Left kidney (tissue), 2 donors: Measurements from ENCODE around the gene TEAD3. TPM values are rescaled to one million over a fixed set of nuclear protein-coding genes. Genes with fewer than 3 reads are reported as not detected.
A peak's percentile ranks its signal among the peaks of the same experiment; 100 is the strongest.

Source experiments
- DNase-seq: peaks from one replicate; pipeline ENCODE4 v3.0.0-alpha.2; 2013
- polyA plus RNA-seq: library from polyadenylated mRNA; unstranded; fragments of 120-200 nt; gene quantifications from one replicate; pipeline ENCODE4 v1.2.1, GENCODE V29; 2013; ENCODE audit not compliant: insufficient read length

TEAD3 gene
- polyA plus RNA-seq, 1 donor = 43.7 TPM

DNA sequence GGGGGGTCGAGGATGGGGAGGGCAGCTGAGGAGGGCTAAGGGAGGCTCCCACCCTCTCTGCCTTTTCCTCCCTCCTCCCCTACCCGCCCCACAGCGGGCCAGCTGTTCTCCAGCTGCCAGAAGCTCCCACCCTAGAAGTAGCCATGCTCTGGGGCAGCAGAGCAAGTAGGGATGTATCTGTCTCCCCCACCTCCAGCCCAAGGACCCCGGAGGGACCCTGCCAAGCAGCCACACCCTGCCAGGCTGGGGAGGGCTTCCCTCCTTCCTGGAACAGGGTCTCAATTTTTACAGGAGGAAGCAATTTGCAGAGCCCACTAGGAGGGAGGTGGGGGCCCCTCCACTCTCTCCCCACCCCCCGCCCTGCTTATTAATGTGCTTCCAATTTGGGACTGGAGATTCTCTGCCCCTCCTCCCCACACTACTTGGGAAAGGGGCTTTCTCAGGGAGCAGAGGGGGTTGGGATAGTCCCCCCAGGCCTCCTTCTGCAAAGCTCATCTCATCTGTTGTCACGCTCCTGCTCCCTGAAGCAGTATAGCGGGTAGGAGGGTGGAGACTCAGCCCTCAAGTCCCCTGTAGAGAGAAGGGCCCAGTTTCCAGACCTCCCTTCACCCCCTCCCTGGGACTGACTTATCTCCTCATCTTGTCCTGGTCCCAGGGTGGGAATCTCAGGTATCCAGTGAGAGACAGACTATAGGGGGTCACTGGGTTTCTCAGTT lies 4.5 kb downstream of the TEAD3 start:
- no peak for DNase-seq

DNA sequence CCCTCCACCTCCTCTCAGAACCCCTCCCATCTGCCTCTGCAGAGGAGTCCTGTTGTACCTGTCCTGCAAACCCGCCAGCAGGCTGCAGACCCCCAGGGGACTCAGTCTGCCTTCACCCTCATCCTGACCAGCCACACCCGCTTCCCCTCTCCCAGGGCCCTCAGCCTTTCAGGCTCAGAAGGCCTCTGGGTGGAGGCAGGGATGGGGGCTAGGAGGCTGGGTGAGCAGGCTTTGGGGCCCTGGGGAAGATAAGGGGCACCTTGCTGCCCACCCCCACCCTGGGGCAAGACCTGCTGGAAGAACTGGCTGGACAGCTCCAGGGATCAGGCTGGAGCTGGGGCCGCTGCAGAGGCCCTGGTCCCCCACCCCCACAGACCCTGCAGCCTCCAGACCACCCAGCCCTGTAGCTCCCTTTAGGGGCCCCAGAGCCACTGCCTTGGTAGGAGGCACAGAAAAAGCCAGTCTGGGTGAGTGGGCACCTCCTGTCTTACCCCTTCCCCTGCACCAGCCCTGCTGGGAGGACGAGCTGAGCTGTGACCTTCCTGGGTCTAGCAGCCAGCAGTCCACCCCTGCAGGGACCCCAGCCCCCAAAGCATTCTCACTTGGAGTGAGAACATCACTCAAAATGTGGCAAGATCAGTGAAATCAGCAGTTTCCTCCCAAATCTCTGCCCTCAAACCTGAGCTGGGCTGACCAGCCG lies 5.2 kb downstream of the TEAD3 start:
- DNase-seq = no peak

DNA sequence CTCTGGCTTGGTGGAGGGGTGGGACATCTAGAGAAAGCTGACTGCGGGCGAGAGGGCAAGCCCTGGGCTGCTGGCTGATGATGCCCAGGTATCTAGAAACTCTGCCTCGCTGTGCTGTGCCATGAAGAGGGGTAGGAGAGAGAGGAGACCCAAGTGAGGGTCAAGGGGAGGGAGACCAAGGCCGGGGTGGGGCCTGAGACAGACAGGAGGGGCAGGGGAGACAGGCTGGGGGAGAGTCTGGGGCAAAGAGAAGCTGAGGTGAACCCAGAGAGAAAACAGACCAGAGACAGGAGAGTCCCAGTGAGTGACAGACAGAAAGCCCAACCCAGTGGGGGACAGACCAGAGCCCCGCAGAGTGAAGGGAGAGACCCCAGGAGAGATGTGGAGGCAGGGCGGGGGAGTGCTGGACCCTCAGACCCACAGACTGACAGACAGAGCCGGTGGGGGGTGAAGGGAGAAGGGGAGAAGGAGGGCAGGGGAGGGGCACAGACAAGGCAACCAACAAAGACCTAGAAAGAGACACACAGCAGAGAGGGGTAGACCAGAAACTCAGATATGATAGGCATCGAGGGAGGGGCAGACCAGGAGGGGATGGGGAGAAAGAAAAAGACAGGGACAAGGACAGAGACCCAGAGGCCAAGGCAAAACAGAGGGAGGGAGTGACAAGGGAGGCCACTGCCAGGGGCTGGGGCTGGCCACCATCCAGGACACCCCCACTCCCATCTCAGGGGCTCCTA lies 5.9 kb downstream of the TEAD3 start:
- DNase-seq = no peak

DNA sequence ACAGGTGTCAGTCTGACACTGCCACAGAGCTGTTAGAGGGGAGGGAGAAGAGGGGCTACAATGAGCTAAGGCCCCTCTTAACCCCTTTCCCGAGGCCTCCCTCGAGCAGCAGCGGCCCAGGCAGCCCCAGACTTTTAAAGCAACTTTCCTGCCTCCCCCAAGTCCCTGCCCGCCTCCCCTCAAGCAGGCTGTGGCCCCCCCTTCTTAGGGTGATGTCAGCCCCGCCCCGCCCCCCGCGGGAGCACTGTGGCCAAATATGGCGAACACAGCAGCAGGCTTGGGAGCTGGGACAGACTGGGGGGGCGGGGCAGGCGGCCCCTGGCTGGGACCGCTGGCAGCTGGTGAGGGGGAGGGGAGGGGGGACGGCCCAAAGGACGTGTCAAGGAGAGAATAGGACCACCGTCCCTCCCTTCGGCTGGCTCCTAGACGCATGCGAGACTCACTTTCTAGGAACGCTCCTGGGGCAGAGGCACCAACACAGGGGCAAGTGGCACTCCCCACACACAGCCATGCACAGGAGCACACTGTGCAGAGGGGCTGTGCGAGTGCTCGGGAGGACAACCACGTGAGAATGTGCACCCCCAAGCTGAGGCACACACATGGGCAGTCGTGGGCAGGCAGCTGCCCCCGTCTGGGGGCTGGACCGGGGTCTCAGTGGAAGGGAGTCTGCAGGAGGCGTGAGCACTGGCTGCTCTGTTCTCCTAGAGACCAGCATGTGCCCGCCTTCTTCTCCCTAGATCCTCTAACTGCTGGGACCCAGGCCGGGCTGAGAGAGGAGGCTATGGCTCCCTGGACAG lies 6.7 kb downstream of the TEAD3 start:
- DNase-seq = peak; percentile 75

DNA sequence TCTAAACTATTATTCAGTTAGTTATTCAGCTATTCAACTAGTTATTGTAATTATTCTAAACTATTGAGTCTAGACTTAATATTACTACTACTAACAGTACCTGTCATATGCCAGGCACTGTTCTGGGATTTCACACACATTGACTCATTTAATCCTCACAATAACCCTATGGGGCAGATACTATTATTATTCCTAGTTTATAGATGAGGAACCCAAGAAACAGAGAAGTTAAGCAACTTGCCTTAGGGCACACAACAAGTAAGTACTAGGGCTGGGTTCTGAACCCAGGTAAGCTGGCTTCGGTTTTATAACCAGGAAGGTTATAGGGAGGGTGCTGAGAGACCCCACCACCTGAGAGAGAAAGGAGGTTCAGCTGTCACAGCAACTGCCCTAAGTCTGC lies 7.8 kb downstream of the TEAD3 start:
- DNase-seq = no peak

DNA sequence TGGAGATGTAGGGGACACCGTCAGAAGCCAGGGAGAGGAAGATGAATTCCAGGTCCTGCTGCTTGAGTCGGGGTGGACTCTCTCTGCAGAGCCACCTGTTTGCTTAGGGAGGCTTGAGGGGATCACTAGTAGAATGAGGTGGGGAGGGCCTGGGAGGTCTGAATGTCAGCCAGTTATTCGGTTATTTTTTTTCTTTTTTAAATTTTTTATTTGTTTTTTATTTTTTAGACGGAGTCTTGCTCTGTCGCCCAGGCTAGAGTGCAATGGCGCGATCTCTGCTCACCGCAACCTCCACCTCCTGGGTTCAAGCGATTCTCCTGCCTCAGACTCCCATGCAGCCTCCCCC lies 8.4 kb downstream of the TEAD3 start:
- no peak for DNase-seq

DNA sequence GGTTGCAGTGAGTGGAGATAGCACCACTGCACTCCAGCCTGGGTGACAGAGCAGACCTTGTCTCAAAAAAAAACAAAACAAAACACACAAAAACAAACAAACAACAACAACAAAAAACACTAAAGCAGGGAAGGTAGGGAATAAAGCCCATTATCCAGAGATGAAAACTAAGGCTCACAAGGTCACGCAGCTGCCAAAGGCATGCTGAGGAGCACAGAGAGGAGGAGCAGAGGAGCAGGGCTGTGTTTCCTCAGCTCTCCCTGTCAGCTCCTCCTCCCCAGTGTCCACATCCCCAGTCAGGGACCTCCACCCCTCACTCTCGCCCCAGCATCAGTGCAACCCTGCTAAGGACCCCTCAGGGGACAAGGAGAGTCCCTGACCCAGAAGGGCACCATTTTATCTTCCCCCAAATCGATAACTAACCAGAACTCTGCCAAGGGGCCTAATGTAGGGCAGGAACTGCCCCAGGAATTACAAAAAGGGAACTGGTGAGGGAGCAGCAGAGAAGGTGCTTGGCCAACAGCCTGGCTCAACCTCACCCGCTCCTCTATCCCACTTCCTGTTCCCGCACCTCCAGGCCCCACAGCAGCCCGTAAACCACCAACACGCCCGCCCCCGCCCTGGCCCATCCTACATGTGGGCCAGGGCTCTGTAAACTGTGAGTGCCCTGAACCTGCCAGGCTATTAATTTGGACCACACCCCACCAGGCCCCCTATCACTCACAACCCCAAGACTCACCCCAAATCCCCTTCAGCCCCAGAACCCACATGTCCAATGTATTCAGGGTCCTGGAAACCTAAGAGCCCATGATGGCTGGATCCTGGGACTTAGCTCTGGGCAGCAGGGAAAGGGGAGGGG lies 9.0 kb downstream of the TEAD3 start:
- no peak for DNase-seq

DNA sequence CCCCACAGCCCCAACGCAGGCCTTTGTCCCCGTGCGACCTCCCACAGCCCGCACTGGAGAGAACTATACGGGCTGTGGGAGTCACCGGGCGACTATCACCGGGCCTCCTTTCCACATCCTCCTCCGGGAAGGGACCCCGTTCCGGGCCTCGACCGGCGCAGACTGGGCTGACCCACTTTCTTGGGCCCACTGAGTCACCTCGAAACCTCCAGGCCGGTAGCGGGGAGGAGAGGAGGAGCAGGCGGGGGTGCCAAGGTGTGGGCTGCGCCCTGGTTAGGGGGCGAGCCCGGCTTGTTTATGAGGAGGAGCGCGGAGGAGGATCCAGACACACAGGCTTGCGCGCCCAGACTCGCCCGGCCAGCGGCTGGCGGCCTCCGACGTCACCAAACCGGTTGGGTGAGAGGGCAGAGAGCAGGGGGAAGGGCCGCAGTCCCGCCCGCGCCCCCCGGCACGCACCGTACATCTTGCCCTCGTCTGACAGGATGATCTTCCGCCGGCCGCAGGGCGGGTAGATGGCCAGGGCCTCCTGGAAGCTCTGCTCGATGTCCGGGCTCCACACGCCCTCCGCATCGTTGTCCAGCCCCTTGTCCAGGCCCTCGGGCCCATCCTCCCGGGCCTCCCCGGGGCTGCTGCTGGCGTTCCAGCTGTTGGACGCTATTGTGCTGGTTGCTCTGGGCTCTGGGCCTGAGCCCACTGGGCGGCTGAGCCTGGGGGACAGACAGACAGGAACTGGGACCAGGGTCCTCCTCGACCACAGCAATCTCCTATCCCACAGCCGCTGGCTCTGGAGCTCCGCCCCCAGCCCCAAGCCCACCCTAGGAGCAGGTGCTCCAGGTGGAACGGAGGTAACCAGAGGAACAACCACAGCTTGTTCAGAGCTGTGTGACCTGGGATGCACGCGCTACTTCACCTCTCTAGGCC lies 10.6 kb downstream of the TEAD3 start:
- DNase-seq = peak; percentile 82

DNA sequence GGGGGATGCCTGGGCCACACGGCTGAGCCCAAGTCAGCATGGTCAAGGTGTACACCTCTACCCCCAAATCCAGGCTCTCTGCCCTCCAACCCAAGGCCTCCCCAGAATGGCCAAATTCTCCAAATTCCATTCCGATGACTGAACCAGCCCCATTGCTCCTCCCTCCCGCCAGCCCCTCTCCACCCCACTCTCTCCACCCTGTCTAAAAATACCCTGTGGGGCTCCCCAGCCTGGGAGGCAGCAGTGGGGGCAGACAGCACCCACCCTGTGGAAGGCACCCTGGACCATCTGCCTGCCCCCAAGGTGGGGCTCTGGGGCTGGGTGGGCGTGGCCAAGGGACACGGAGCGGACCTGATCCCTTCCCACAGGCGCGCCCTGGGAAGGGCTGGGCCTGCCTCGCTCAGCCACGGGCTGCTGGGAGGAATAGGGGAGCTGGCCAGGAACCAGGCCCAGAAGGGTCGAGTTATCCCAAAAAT lies 11.4 kb downstream of the TEAD3 start:
- no peak for DNase-seq

DNA sequence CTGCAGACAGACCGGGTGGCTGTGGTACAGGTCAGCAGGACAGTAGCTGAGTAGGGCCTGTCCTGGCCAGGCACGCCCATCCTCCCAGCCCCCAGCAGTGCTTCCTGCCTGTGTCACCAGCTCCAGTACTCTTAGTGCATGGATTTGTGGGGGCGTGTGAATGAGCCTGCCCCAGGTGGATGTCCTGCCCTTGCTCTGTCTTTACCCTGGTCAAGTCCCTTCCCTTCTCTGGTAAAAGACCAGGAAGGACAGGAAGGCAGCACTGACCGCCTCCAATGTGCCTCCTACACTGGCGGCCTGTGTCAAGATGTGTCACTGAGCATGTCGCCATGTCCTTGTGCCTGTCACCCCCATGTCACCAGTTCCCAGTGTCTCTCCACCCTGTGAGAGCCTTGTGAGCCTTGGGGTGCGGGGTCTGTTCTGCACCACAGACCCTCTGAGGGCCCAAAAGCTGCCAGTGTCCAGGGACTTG lies 11.9 kb downstream of the TEAD3 start:
- no peak for DNase-seq

DNA sequence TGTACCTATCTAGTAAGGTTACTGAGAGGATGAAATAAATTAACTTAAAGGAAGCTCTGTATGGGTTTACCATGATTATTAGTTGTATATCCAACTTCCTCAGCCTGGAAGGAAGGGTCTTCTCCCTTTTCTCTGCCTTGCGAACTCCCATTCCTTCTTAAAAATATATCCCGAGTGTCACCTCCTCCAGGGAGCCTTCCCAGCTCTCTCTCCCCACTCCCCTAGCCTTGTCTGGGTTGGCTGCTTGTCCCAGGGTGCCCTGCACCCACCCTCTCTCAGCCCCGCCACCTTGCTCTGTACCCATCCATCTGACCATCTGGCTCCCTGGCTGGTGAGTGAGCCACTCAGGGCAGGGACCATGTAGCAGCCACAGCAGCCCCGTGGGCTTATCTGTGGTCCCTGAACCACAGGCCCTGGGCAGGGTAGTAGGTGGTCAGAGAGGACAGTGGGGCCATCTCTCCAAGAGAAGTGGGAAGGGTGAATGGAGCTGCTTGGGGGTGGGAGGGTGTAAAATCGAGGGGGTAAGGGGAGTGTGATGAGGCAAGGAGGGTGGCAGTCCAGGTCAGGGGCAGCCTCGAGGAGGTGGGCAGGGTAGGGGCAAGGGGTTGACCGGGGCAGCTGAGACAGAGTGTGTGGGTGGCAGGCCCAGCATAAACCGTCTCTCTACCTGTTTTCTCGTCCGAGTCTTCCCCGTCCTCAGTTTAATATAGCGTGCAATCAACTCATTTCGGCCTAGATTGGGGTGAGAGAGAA lies 12.8 kb downstream of the TEAD3 start:
- no peak for DNase-seq

DNA sequence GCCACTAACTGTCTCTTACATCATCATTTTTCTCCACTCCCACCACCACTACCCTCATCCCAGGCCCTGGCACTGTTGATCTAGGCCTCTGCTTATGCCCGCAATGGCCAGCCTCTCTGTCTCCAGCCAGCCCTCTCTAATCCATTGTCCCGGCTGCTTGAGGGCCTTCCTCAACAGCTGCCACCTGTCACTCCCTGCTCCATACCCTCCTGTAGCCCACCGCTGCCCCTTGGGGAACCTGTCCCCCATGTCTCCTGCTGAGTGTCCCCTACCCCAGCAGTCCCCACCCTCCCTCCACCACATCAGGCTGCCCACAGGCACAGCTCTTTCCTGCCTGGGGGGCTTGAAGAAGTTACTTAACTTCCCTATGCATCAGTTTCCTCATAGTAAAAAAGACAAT lies 13.4 kb downstream of the TEAD3 start:
- DNase-seq = no peak

DNA sequence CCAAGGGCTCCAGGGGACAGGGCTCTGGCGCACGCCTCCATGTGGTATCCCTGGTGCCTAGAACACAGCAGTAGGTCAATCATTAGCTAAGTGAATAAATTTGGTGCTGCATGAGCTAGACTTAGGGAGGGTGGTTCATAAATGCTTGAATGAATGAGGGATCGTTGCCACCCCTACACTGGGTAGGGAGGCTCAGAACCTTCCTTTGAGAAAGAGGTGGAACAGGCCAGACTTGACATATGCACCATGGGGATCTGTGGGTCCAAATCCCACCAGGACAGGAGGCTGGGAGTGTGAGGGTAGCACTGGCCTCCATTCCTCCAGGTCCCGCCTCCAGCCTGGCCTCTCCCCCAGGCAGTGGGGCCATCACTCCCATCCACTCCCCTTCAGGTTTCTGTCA lies 13.8 kb downstream of the TEAD3 start:
- DNase-seq = no peak

DNA sequence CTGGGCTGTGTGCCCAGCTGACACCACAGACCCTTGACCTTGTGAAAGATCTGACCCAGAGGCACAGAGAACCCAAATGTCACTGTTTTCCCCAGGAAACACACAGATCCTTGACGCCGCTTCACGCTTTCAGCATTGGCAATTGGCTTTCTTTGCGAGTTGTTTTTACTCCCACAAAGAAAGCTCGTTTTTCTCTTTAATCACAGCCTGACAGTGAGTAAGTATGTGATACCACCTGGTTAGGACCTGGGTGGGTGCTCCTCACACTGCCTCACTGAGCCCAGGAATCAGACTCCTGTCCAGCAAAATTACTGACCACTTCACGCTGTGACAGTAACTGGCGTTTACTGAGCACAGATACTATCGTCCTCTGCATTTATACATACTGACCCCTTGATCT lies 15.7 kb downstream of the TEAD3 start:
- DNase-seq = no peak

DNA sequence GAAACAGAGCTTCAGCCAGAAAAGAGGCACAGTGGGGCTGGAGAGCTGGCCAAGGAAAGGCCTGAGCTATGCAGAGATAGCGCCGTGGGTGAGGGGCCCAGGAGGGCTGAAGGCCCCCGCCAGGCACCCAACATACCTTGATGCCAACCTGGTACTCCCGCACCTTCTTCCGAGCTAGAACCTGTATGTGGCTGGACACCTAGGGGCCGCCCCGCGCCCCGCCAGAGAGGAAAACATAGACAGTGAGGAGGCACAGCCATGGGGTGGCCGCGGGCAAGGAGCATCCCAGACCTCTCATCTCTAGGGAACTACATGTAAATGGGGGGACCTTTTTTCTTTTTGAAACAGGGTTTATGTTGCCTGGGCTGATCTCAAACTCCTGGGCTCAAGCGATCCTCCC lies 16.7 kb downstream of the TEAD3 start:
- no peak for DNase-seq

DNA sequence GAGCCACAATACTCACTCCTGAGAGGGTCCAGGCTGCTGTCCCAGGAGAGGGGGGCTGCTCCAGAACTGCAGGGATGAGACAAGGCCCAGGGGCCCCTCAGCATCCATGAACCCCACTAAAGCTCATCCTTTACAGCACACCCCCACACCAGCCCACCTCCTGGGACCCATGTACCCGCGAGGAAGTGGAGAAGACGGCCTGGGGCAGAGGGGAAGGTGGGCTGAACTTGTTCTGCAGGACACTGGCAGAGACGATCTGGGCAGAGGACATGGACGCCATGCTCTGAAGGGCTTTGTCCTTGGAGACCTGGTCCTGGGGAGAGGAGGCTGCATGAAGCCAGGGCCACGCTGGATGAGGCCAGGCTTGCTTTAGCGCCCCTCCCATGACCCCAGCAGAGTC lies 18.6 kb downstream of the TEAD3 start:
- DNase-seq = no peak

DNA sequence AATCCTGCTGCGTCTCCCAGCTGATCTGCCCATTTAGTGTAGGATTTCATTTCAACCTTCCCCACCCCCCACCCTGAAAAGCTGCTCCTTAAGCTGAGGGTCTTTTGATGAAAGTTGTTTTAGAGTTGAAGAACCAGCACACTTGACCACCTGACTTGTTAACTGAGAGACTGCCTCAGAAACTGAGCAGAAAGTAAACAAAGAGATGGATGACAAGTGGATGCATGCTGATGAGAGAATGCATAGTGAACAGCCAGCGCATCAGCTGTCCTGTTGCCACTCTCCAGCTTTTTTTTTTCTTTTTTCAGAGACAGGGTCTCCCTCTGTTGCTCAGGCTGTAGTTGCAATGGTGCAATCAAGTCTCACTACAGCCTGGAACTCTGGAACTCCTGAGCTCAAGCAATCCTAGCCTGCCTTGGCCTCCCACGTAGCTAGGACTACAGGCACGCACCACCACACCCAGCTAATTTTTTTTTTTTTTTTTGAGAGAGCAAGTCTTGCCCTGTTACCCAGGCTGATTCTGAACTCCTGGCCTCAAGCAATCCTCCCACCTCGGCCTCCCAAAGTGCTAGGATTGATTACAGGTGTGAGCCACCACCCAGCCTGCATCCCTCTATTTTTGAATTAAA lies 19.2 kb downstream of the TEAD3 start:
- no peak for DNase-seq

DNA sequence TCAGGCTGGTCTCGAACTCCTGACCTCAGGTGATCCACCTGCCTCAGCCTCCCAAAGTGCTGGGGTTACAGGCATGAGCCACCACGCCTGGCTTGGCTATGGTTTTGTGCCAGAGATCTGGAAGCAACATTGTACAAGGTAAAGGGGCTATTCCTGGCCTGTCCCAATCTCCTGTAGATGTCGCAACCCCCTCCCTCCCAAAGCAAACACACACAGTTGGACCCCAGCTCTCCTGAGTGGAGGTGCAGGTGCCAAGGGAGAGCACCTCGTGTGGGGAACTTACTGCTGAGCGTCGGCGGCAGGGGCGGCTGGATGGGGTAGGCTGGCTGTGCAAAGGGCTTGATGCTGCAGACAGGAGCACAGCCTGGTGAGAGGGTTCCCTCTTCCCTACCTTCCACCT lies 19.9 kb downstream of the TEAD3 start:
- DNase-seq = no peak

DNA sequence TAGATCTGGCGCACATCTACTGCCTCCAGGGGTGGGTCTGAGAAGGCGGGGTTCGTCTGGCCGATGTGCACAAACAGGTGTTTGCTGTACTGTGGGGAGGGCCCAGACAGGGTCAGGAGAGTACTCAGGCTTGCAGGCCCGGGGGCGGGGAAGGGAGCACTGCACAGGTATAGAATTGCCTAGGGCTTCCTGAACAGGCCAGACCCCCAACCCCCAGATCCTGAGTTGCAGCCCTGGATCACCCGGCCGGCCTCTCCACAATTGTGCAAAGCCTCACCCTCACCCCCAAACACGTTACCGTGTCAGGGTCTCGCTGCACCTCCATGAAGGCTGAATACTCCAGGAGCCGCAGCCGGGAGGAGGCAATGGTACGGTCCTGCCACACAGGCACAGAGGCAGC lies 20.9 kb downstream of the TEAD3 start:
- DNase-seq = no peak
